HG03280 (cell line): Measurements from ENCODE around the gene NCAPG2.
"Not testable (repeated sequence)": the region's sequence is repeated elsewhere in the genome, so short reads cannot be mapped to it uniquely, and the experiment has no call there.

Experiments used
- ATAC-seq: cut with Tn5 transposase; IDR thresholded peaks from one replicate; pipeline ENCODE4 v1.9.1; 2021; ENCODE audit warnings: mild to moderate bottlenecking, moderate library complexity; ENCODE audit not compliant: unreplicated experiment

NCAPG2 gene

GRCh38 chr7:158710651-158711102, 6.1 kb upstream of the NCAPG2 start:
- ATAC-seq: no peak

- ATAC-seq: no peak
These were observed 3.0 kb upstream of the NCAPG2 start for GRCh38 chr7:158707610-158708009.

GRCh38 chr7:158706710-158707590, 2.3 kb upstream of the NCAPG2 start:
- ATAC-seq: no peak

DNA sequence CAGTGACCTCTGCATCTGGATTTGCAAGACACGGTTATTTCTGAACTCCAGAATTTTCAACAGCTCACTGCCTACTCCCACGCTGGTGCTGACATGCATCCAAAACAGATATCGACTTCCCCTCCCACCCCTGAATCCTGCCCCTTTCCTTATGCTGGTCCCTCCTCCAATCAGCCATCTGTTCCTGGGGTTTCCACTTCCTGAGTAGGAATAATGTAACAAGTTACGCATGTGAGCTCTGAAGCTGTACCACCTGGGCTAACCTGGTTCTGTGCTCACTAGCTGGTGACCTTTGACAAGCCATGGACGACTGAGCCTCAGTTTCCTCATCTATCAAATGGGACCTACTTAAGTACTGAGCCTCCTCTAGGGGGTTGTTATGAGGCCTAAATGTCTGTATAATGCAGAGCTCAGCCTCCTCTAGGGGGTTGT, 1.7 kb upstream of the NCAPG2 start:
- ATAC-seq: no peak

- no peak for ATAC-seq
These were observed 738 bp upstream of the NCAPG2 start for GRCh38 chr7:158705234-158705850.

- ATAC-seq: not testable (repeated sequence)
These were observed 703 bp downstream of the NCAPG2 start for GRCh38 chr7:158703679-158704523.

GRCh38 chr7:158702944-158703343, 1.7 kb downstream of the NCAPG2 start:
- no peak for ATAC-seq

GRCh38 chr7:158702196-158702595, 2.4 kb downstream of the NCAPG2 start:
- no peak for ATAC-seq

GRCh38 chr7:158700008-158700407, 4.6 kb downstream of the NCAPG2 start:
- no peak for ATAC-seq

DNA sequence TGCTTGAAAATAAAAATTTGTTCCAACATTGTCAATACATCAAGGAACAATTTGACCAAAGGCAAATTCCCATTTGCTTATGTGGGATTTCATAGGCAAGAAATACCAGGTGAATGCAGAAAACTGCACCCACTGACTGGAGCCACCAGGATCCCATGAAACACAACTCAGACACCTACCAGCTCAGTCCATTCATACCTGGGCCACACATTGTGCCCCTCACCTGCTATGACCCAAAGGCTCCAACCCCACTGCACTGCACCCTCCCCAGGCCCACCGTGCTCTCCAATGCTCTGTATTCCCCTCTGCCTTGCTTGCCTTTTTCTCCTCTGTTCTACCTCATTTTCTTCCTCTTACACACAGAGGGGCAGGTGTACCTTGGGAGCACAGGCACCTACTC, 5.3 kb downstream of the NCAPG2 start:
- no peak for ATAC-seq

GRCh38 chr7:158698657-158699195, 5.9 kb downstream of the NCAPG2 start:
- ATAC-seq: no peak

GRCh38 chr7:158697597-158697996, 7.0 kb downstream of the NCAPG2 start:
- ATAC-seq: not testable (repeated sequence)

GRCh38 chr7:158695726-158696452, 8.7 kb downstream of the NCAPG2 start:
- no peak for ATAC-seq

GRCh38 chr7:158695056-158695455, 9.5 kb downstream of the NCAPG2 start:
- ATAC-seq: no peak

DNA sequence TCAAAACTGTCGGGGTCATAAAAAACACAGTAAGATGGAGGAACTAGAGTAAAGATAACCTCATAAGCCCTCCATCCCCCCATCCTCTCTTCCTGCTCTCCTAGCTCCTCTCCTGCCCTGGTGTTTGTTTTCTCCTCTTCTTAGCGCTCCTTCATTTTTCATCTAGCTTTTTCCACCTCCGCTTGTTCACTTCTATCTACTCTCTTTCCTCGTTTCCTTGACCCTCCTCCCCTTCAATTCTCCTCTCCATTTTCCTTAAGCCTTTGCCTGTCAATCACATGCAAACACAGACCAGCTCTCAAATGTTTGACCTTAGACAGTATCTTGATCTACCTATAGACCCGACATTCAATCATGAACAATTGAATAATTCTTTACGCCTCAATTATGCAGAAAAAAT, 10.0 kb downstream of the NCAPG2 start:
- no peak for ATAC-seq

DNA sequence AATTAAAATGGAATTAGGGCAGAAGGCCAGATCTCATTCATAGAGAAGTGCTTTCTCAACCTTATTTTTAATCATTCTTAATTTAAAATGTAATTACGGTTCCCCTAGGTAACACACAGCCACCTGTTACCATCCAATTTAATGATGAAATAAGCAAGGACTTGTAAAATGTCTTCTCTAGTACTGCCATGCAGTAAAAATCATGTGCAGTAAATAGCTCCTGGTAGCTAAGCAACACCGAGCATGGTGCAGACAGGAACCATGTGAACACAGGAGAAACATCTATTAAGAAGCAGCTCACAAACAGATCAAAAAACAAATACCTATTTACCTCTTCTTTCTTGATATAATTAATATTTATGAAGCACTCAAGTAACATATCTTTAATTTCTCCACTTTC, 15.1 kb downstream of the NCAPG2 start:
- ATAC-seq: no peak

DNA sequence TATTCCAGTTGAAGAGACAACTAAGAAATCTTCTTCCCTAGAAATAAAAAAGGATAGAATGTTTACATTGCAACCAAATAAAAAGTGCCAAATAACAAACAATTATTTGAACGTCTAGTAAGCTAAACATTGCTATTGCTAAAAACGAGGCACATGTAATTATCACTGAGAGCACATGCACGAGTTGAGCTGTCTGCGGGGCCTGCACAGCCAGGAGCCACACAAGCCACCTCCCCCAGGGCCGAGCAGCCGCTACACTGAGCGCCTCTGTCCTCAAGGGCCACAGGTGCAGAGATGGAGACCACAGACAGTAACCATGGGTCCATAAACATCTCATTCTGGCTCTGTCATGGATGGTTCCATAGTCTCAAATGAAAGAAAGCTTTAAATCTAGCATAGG, 17.2 kb downstream of the NCAPG2 start:
- ATAC-seq: no peak

- no peak for ATAC-seq
These were observed 18.9 kb downstream of the NCAPG2 start for GRCh38 chr7:158685693-158686092.

DNA sequence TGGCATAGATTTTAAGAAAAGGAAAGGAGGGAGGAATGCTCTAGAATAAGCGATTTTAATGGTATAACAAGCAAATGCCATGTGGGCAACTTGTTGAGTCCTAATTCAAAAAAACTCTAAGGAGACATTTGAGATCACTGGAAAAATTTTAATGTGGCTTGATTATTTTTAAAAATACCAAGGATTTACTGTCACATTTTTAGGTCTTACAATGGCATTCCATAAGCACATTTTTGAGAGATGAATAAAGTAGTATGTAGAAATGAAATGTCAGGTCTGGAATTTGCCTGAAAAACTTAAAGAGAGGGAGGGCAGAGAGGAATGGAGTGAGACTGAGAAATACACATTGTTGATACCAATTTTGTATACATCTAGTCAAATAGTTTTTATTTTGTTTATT, 20.3 kb downstream of the NCAPG2 start:
- ATAC-seq: no peak

DNA sequence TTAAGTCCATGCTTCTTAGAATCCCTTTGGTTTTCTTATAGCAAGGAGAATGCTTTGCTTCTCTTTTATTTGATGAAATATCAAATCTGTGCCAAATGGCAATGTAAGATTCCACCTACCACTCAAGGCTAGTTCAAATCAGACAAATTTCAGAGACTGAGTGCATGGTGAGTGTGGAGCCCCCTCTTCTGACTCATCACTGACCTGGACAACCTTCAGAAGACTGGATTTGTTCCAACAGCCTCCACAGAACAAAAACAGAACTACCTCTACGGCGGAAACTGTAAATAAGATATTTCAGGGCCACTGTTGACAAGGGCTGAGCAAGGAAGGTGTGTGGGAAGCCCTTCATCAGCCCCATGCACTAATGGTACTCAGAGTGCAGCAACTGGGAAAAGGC, 21.1 kb downstream of the NCAPG2 start:
- no peak for ATAC-seq
